ENCODE results near the gene PSMB8.

The PSMB8 gene

GRCh38 chr6:32840604-32841246 lies 3.1 kb downstream of the PSMB8 start:
- Histone ChIP-seq H3K4me3 (no peak overlapping the region), H3K27ac (peak overlapping the region in 6 of 21 experiments; percentile 13 to 100 (median 60))

DNA sequence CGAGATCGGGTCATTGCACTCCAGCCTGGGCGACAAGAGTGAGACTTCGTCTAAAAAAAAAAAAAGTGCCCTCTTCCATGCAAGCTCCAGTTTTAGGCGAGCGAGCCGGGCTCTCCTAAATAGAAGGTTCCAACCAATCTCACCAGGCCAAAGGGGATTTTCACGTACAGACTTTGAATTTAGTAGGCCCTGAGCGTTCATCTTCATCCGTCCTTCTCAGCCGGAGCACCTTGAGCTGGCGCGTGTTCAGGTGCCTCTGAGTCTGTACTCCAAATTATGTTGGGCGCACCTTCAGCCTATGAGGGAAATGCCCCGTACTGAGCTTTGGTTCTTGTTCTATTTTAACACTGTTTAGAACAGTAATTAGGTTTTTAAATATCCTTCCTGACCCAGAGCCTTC lies 4.5 kb downstream of the PSMB8 start:
- H3K27ac ChIP-seq, result peak overlapping the region in 20 of 21 experiments; percentile 16 to 100 (median 90)
- H3K4me3 ChIP-seq, result no peak overlapping the region

- Histone ChIP-seq H3K4me3 (peak within 1 kb of the TSS; percentile 60 to 99 (median 81)), H3K27ac (peak within 1 kb of the TSS; percentile 82 to 100 (median 91))
Observed at GRCh38 chr6:32838114-32838958, 5.5 kb downstream of the PSMB8 start, which contains the start of gene TAP2. TSS of gene TAP2 (minus strand) at chr6:32838739. CDS start at chr6:32838233, 506 bp downstream.

DNA sequence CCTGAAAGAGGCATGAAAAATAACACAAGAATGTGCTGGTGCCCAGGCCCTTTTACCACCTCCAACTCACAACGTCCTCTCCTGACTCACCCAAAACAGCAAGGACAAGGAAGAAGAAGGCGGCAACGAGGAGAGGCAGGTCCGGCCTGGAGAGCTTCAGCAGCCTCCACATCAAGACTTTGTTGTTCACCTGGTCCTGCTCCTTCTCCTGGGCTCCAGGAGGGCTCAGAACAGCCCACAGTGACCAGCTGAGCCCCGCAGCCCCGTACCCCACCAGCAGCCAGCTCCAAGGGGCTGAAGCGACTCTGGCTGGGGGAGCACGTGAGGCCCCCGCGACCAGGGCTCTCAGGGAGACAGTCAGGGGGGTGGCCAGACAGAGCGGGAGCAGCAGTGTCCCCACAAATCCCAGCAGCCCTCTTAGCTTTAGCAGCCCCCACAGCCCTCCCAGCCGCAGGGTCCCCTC lies 6.2 kb downstream of the PSMB8 start:
- H3K4me3 ChIP-seq, result peak overlapping the region; percentile 60 to 99 (median 81)
- H3K27ac ChIP-seq, result peak overlapping the region; percentile 0 to 100 (median 91)

GRCh38 chr6:32836873-32837272 lies 7.0 kb downstream of the PSMB8 start:
- Histone ChIP-seq H3K4me3 (no peak overlapping the region), H3K27ac (peak overlapping the region in 1 of 21 experiments; percentile 96)

- Histone ChIP-seq H3K4me3 (no peak overlapping the region), H3K27ac (no peak overlapping the region)
Observed at GRCh38 chr6:32835167-32835893, 8.5 kb downstream of the PSMB8 start.

DNA sequence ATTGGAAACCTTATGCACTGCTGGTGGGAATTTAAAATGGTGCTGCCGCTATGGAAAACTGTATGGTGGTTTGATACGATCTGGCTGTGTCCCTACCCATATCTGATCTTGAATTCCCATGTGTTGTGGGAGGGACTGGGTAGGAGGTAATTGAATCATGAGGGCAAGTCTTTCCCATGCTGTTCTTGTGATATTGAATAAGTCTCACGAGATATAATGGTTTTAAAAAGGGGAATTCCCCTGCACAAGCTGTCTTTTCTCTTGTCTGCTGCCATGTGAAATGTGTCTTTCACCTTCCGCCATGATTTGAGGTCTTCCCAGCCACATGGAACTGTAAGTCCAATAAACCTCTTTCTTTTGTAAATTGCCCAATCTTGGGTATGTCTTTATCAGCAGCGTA lies 10.2 kb downstream of the PSMB8 start:
- Histone ChIP-seq H3K4me3 (no peak overlapping the region), H3K27ac (no peak overlapping the region)

DNA sequence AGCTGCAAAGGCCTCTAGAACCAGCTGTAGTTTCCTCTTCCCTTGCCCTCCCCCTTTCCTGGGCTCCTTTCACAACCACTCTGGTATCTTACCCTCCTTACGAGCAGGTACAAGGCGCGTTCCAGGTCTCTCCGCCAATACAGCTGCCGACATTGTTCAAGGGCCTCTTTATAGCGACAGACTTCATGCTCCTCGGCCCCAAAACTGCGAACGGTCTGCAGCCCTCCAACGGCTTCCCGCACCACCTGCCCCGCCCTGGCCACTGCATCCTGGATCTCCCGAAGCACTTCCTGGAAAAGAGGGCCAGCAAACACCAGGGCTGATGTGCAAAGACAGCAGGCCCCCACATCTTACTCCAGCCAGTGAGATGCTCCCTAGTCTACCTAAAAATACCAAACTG lies 11.3 kb downstream of the PSMB8 start:
- no peak overlapping the region for H3K27ac ChIP-seq
- H3K4me3 ChIP-seq, result no peak overlapping the region

DNA sequence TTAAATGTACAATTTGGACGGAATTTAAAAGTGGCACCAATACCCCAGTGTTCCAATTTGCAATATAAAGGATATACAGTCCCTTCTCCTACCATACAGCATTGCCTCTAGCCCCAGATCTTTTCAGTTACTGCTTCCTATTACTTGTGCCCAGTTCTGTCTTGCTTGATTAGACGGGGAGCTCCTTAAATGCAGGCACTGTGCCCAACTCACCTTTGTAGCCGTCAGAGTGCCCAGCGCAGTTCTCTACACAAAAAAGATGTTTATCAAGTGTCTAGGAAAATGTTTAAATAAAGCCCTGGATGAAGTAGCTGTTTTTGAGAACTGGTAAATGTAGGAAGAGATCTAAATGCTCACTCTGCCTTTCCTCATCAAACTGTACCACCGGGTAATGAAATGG lies 12.9 kb downstream of the PSMB8 start:
- no peak overlapping the region for H3K4me3 ChIP-seq
- H3K27ac ChIP-seq, result no peak overlapping the region

DNA sequence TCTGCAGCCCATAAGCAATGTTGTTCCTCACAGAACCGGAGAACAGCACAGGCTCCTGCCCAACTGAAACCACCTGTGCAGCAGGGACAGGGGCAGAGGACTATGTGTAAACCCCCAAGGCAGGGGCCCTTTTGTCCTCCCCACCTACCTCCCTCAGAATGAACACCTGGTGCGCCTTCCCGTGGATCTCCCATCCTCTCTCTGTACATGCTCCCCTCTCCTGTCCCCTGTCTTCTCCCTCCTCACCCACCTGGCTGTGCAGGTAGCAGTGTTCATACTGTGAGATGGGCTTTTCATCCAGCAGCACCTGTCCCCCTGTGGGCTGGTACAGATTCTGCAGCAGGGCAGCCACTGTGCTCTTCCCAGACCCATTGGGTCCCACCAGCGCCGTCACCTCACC lies 13.8 kb downstream of the PSMB8 start:
- Histone ChIP-seq H3K4me3 (no peak overlapping the region), H3K27ac (no peak overlapping the region)

DNA sequence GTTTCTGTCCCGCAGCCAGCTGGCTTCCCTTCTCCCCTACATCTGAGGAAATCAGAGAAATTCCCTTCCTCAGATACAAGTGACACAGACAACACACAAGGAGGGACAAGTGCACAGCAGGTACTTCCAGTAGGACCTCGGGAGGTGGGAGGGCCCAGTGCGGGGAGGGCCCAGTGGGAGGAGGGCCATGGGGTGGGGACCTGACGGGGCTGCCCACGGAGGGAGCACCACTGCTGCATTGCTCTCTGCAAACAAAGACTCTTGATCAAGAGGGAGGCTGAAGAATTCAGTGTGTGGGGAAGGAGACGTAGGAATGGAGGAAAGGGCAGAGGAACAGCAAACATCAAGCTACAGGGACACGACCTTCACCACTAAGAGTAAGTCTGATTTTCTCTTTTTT lies 14.4 kb downstream of the PSMB8 start:
- no peak overlapping the region for H3K27ac ChIP-seq
- H3K4me3 ChIP-seq, result no peak overlapping the region

GRCh38 chr6:32827025-32827424 lies 16.8 kb downstream of the PSMB8 start:
- Histone ChIP-seq H3K4me3 (no peak overlapping the region), H3K27ac (no peak overlapping the region)

DNA sequence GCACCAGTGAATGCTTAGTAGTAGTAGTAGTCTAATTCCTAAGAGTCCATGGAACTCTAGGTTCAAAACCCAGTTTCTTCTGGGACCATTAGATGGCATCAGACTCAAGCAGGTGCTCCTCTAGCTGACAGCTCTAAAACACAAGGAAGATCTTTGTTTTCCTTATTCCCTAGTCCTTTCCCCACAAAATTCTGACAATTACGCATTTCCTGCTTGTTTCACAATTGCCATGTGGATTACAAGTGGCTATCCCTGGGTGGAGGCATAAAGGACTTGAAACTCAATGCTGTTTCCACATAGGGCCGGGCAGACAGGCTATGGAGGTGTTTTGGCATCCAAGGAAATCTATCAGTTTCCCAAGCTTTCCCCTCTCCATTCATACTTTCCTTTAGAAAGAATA lies 17.9 kb downstream of the PSMB8 start:
- H3K4me3 ChIP-seq, result no peak overlapping the region

GRCh38 chr6:32819729-32820128 lies 24.1 kb downstream of the PSMB8 start:
- Histone ChIP-seq H3K27ac (peak overlapping the region in 1 of 21 experiments; percentile 31), H3K4me3 (no peak overlapping the region)

More for the DNA sequence above, 17.9 kb downstream of the PSMB8 start:
- peak overlapping the region in 3 of 21 experiments; percentile 12 to 21 (median 17) for H3K27ac ChIP-seq

GRCh38 chr6:32818867-32819266 lies 25.0 kb downstream of the PSMB8 start:
- Histone ChIP-seq H3K4me3 (no peak overlapping the region), H3K27ac (peak overlapping the region in 1 of 21 experiments; percentile 31)

DNA sequence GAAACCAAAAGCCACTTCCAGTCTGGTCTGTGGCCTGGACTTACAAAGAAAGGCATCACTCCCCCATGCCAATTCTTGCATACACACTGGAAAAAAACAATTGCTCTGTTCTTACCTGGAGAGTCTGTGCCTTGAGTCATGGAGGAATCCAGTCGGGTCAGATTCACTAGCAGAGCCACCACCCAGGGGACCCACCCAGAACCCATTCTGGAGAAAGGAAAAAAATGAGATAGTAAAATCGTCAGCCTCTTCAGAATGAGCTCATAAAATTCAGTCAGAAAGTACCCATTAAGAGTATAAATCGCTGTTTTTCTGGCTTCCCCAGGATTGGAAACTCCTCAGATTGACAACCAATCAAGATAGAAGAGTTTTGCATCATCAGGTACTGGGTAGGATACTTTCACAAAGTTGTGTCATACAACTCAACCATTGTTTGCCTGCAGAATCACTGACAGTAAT lies 27.1 kb downstream of the PSMB8 start, which contains the start of gene HLA-DOB:
Gene HLA-DOB (minus strand): TSS at position 257 of the 459 bp plus-strand sequence. CDS start 51 bp downstream, at position 206.
- Histone ChIP-seq H3K27ac (peak within 1 kb of the TSS in 18 of 21 experiments; percentile 30 to 74 (median 64)), H3K4me3 (peak within 1 kb of the TSS in 4 of 7 experiments; percentile 0 to 14 (median 1))

GRCh38 chr6:32815996-32816395 lies 27.9 kb downstream of the PSMB8 start:
- H3K27ac ChIP-seq, result peak overlapping the region in 18 of 21 experiments; percentile 30 to 74 (median 64)
- H3K4me3 ChIP-seq, result peak overlapping the region in 1 of 7 experiments; percentile 14

DNA sequence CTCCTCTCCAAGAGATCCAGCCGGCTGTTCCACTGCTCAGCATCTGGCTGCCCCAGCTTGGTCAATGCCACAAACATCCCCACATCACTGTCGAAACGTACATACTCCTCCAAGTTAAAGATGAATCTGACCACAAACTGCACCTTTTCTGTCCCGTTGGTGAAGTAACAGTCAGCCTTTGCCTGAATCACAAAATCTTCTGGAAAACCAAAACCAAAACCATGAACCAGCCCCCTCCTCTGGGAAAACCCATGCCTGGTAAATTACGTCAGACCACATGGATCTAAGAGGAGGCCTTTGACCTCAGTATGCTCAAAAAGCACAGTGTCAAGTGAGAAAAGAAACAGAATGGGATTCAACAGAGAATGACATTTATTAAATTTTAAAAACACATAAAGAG lies 28.7 kb downstream of the PSMB8 start:
- no peak overlapping the region for H3K4me3 ChIP-seq
- peak overlapping the region in 4 of 21 experiments; percentile 65 to 71 (median 68) for H3K27ac ChIP-seq

GRCh38 chr6:32814145-32814544 lies 29.7 kb downstream of the PSMB8 start:
- Histone ChIP-seq H3K27ac (peak overlapping the region in 1 of 21 experiments; percentile 22), H3K4me3 (no peak overlapping the region)

GRCh38 chr6:32809171-32809570 lies 34.7 kb downstream of the PSMB8 start:
- Histone ChIP-seq H3K27ac (no peak overlapping the region), H3K4me3 (no peak overlapping the region)
